GM19035 (cell line): Measurements from ENCODE around the gene PCNX3.
A peak's percentile ranks its signal among the peaks of the same experiment; 100 is the strongest.

Experiments used
- ATAC-seq: cut with Tn5 transposase; IDR thresholded peaks from one replicate; pipeline ENCODE4 v1.9.1; 2021; ENCODE audit not compliant: unreplicated experiment

The PCNX3 gene

GRCh38 chr11:65580031-65580692, 35.4 kb upstream of the PCNX3 start:
- no peak for ATAC-seq

GRCh38 chr11:65580756-65581155, 34.8 kb upstream of the PCNX3 start:
- no peak for ATAC-seq

GRCh38 chr11:65581928-65582327, 33.6 kb upstream of the PCNX3 start:
- ATAC-seq = no peak

GRCh38 chr11:65583589-65583988, 32.0 kb upstream of the PCNX3 start:
- ATAC-seq = no peak

GRCh38 chr11:65584106-65584505, 31.5 kb upstream of the PCNX3 start:
- ATAC-seq = no peak

GRCh38 chr11:65584723-65585171, 30.8 kb upstream of the PCNX3 start:
- ATAC-seq = no peak

GRCh38 chr11:65585396-65586246, 30.0 kb upstream of the PCNX3 start:
- ATAC-seq = no peak

GRCh38 chr11:65586247-65586630, 29.3 kb upstream of the PCNX3 start:
- ATAC-seq = no peak

- ATAC-seq = no peak
Observed at GRCh38 chr11:65586676-65587075, 28.9 kb upstream of the PCNX3 start.

- peak; percentile 76 for ATAC-seq
Observed at GRCh38 chr11:65588199-65589054, 27.1 kb upstream of the PCNX3 start.

- ATAC-seq = no peak
Observed at GRCh38 chr11:65589444-65590239, 25.9 kb upstream of the PCNX3 start.

- ATAC-seq = no peak
Observed at GRCh38 chr11:65590240-65590738, 25.3 kb upstream of the PCNX3 start.

GRCh38 chr11:65591939-65592857, 23.4 kb upstream of the PCNX3 start:
- ATAC-seq = no peak

- no peak for ATAC-seq
Observed at GRCh38 chr11:65592858-65593517, 22.6 kb upstream of the PCNX3 start.

- ATAC-seq = no peak
Observed at GRCh38 chr11:65593518-65594414, 21.8 kb upstream of the PCNX3 start.

- no peak for ATAC-seq
Observed at GRCh38 chr11:65595131-65595530, 20.4 kb upstream of the PCNX3 start.

GRCh38 chr11:65595543-65596281, 19.9 kb upstream of the PCNX3 start, which contains the start of gene KCNK7:
TSS of gene KCNK7 (minus strand) at chr11:65595800. CDS start at chr11:65595772, 28 bp downstream.
- no peak for ATAC-seq
